Stomach (tissue), 4 donors: ENCODE results near the gene DLEC1.

Experiments
- EP300 ChIP-seq: sonication (generic); formaldehyde crosslinking; IDR thresholded peaks from one replicate; pipeline ENCODE4 v1.6.1; 2017; ENCODE audit warnings: antibody characterized with exemption
- POLR2A ChIP-seq, 4 donors: fragments of 450-650 bp; IDR thresholded peaks; one replicate each; pipeline ENCODE4 v1.6.1; 2016; ENCODE audit warnings: antibody characterized with exemption in 4 of 4, control low read depth in 2 of 4, mild to moderate bottlenecking in 1 of 4, moderate library complexity in 1 of 4
- TF ChIP-seq, protein P1 (sequence below), 7 experiments: fragments of 450-650 bp in 4 of 7; fragments of 200-600 bp in 3 of 7; sonication (generic) in 3 of 7; IDR thresholded peaks; one replicate each; pipeline ENCODE4 v1.5.1; 2016 to 2019; ENCODE audit warnings: antibody characterized with exemption in 7 of 7, control low read depth in 2 of 7, mild to moderate bottlenecking in 1 of 7

DNA sequence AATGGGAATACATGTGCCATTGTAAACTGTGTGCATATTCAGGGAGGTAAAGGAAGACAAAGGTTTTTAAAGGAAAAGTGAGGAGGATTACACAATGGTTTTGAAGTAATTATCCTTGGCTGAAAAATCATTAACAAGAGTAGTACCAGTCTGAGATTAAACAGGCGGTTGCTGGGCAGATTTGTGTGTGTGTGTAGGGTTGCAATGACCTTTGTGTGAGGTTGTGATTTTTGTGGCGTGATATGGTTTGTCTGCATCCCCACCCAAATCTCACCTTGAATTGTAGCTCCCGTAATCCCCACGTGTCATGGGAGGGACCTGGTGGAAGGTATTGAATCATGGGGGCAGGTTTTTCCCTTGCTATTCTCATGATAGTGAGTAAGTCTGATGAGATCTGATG, 7.0 kb downstream of the DLEC1 start:
- TF ChIP-seq, protein P1, sequence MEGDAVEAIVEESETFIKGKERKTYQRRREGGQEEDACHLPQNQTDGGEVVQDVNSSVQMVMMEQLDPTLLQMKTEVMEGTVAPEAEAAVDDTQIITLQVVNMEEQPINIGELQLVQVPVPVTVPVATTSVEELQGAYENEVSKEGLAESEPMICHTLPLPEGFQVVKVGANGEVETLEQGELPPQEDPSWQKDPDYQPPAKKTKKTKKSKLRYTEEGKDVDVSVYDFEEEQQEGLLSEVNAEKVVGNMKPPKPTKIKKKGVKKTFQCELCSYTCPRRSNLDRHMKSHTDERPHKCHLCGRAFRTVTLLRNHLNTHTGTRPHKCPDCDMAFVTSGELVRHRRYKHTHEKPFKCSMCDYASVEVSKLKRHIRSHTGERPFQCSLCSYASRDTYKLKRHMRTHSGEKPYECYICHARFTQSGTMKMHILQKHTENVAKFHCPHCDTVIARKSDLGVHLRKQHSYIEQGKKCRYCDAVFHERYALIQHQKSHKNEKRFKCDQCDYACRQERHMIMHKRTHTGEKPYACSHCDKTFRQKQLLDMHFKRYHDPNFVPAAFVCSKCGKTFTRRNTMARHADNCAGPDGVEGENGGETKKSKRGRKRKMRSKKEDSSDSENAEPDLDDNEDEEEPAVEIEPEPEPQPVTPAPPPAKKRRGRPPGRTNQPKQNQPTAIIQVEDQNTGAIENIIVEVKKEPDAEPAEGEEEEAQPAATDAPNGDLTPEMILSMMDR (IDR thresholded peaks at IDR 0.05), result no peak
- TF ChIP-seq POLR2A (IDR thresholded peaks at IDR 0.05) (no peak), EP300 (no peak)
